LNCaP clone FGC (cell line): ENCODE measurements around the gene POLR2C.

Source experiments
- DNase-seq: peaks from one replicate; pipeline ENCODE4 v3.0.0-alpha.2; 2011; ENCODE audit warnings: low read depth
- H3K4me3 ChIP-seq: 2 replicates; pipeline ENCODE4 v1.5.1; 2011; ENCODE audit warnings: mild to moderate bottlenecking, low read depth, low read length, control low read depth
- CTCF ChIP-seq: IDR thresholded peaks from 2 replicates; pipeline ENCODE4 v1.5.1; 2012; ENCODE audit warnings: mild to moderate bottlenecking; ENCODE audit not compliant: control insufficient read depth, insufficient read depth; ENCODE audit errors: extremely low read depth

The POLR2C gene

GRCh38 chr16:57479205-57479975 lies 16.9 kb downstream of the POLR2C start:
- TF ChIP-seq CTCF, result no peak
- no peak for DNase-seq
- no peak overlapping the region for H3K4me3 ChIP-seq

GRCh38 chr16:57479976-57480753 lies 17.7 kb downstream of the POLR2C start:
- no peak overlapping the region for H3K4me3 ChIP-seq
- TF ChIP-seq CTCF, result no peak
- DNase-seq, result no peak

GRCh38 chr16:57480754-57481230 lies 18.3 kb downstream of the POLR2C start:
- no peak overlapping the region for H3K4me3 ChIP-seq
- no peak for TF ChIP-seq CTCF
- DNase-seq, result no peak

- H3K4me3 ChIP-seq, result no peak overlapping the region
Observed at GRCh38 chr16:57481421-57481820, 18.9 kb downstream of the POLR2C start.

GRCh38 chr16:57482845-57483545 lies 20.5 kb downstream of the POLR2C start:
- no peak overlapping the region for H3K4me3 ChIP-seq
- no peak for TF ChIP-seq CTCF
- no peak for DNase-seq

More at GRCh38 chr16:57481421-57481820, 18.9 kb downstream of the POLR2C start:
- no peak for TF ChIP-seq CTCF
- no peak for DNase-seq

- no peak for DNase-seq
- TF ChIP-seq CTCF, result no peak
- H3K4me3 ChIP-seq, result no peak overlapping the region
Observed at GRCh38 chr16:57483725-57484514, 21.4 kb downstream of the POLR2C start.
